ENCODE data around the gene DNAJB5.

DNAJB5 gene

DNA sequence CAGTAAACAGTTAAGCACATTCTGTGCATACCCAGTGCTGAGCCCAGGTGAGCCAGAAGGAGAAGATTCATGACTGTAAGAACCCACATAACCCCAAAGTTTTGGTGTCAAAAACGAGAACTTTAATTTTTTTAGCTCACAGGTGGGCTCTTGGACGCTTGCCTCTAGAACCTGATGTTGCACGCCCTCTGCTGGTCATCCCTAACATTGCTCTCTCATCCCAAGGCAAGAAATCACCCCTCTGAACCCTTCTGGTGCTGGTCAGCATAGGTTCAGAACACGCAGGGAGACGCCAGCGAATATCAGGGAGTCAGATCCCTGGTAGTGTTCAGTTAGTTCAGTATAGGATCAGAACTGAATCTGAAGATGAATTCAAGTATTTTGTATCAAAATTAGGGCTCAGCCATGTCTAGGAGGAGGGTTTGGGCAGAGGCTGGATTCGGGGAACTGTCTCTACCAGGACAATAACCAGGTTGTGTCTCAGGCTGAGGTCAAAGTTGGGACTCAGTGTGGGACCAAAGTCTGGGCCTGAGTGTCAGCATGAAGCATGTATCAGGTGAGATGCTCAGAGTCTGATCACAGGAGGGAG is 4.1 kb upstream of the DNAJB5 start:
- DNase-seq = no peak

DNA sequence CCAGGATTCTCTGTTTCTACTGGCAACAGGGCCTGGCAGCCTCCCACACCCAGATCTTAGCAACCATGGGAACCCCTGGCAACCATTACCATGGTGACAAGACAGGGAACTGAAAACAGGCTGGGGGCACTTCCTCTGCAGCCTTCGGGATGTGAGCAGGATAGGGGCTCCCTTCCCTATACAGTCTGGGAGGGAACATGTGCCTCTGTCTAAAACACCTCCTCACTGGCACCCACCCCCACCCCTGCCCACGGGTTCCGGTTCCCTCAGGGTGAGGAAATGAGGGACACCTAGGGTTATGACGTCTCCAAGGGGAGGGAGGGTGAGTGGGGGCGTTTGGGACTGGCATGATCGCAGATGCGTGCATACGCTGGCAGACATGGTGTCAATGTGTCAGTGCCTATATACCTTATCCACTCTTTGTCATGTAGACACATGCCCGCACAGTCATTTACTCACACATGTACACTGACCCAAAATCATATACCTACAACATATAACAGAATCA is 3.0 kb upstream of the DNAJB5 start:
- no peak for DNase-seq

DNA sequence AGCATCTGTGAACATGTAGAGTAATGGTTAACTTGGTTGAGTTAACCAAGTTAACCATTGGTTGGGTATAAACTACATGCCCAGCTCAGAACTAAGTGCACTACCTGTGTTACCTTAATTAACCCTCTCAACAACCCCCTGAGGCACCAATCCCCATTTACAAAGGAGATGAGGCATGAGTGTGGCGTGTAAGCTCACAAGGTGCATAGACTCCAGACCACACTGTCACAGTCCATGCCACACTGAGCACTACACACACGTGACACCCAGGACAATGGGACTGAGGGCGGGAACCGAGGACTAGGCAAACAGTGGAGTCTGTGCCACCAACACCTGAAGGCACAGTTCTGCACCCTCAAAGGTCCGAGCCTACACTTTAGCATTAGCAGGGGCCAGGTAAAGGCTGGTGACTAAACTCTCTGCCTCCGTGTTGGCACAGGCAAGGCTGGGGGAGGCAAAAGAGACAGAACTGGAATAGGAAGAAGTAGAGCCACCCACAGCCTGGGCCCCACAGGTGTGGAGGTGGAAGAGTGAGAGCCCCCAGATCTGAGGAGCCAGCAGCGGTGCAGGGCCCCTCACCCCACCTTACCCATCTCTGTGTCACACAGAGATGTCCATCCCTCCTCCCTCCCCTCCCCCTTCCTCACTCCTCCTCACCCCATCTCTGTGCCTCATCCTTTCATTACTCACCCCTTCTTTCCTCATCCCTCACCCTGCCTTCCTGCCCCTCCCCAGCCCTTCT is 2.2 kb upstream of the DNAJB5 start:
- no peak for DNase-seq

DNA sequence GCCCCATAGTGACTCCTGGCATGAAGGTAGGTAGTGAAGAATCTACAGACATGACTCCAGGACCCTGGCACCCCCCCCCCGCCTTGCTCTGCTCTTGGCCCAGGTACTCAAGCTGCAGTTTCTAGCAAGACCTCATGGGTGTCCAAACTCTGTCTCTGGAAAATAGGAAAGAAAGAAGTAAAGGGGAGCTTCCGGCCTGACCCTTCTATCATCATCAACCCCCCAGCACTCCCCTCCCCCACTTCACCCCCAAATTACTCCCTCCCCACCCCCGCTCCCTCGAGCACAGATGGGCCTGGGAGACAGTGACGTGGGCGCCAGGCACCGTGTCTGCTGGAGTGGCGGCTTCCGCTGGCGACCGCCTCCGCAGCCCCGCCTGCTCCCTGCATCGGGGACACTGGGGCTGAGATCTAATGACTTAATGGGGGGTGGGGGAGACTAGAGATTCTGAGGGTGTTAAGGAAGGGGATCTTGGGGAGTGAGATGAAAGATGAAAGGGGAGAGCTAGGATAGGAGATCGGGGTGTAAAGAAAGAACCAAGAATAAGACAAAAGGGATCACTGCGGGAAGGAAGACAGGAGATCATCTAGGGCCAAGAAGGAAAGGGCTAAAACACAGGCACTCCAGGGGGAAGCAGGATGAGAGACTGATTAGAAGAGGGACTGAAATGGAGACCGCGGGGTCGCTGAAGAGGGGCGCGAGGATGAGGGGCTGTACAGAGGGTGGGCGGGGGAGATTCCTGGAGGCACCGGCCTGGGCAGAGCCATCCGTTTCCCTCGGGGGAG is 1.1 kb upstream of the DNAJB5 start:
- DNase-seq = no peak

DNA sequence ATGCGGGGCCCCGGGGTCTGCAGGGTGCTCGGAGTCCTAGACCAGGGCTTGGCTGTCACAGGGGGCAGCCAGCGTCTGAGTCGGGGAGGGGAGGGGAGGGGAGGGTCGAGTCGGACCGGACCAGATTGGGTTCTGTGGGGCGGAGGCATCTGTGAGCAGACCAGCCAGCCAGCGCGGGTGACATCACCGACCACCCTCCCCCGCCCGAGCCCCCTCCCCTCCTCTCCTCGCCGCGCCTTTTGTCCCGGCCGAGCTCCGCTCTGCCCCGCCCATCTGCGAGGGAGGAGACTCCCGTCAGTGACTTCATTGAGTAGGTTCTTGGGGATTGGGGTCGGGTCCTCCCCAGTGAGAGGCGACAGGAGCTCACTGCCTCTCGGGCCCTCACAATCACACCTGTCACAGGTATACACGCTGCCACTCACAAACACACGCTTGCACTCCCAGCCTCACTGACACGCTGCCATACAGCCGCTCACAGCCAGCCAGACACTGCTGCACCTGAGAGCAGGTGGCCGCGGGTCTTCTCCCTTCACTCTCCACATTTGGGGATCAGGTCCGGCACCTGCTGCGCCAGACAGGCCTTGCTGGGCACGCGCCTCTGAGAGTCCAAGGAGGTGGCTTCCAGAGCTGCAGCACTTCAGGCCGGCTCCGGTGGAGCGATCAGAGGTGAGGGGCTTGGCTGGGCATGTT is 546 bp downstream of the DNAJB5 start:
- no peak for DNase-seq

DNA sequence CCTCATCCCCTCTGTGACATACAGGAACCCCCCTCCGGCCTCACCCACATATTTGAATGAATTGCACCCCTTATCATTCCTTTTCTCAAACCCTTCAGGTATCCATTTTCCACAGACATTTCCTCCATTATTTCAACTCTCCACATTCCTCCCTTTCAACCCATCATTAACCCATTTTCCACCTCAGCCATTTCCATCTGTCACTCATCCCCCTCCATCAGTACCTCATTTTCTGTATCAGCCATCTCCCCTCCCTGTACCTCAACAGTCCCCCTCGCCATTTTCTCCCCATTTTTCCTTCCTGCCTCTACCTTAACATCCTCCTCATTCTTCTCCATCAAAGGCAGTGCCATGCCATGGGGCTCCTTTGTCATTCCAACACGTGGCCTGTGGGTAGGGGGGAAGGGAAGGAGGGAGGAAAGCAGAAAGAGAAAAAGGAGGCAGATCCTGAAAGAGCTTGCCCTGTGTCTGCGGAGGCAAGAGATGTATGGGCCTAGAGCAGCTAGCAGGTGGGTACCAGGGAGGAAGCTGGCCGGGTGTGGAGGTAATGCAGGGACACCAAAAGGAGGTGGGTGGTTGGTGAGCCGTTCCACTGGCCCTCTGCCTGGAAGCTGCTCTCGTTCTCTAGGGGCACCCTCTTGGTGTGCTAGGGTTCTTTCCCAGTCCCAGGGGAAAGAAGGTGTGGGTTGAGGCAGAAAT is 1.5 kb downstream of the DNAJB5 start:
- no peak for DNase-seq

DNA sequence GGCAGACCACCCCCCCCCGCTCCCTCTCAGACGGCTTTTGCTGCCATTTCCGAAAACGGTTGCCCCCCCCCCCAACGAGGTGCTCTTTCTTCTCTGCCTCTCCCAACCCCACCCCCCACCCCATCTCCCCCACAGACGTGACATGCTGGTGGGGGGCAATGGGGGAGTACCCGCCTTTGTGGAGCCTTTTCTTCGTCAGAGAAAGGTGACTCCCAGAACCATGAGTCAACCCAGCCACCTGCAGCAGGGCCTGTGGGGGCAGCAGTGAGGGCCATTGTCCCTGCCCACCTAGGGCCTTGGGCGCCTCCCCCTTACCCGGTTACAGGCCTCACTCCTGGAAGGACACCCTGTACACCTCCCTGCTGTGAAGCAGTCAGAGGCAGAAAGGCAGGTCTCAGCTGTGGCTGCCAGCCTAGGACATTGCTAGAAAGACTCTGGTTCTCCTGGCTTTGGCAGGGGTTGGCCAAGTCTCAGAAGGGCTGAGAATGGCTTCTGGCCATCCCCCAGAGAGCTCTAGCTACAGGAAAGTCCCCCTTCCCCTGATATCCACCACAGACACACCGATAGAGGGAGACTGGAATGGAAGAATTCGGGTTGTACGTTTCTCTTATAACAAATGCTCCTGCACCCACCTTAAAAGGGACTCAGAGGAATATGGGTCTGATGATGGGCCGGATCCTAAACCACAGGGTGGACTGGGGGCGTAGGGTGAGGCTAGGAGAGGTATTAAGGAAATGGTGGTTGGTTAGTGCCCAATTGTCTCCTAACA is 2.2 kb downstream of the DNAJB5 start:
- no peak for DNase-seq

- no peak for DNase-seq
Measured at GRCh38 chr9:34992376-34992951, 2.9 kb downstream of the DNAJB5 start.

GRCh38 chr9:34993502-34994259 is 4.1 kb downstream of the DNAJB5 start:
- no peak for DNase-seq

GRCh38 chr9:34994260-34994899 is 4.8 kb downstream of the DNAJB5 start:
- no peak for DNase-seq

DNA sequence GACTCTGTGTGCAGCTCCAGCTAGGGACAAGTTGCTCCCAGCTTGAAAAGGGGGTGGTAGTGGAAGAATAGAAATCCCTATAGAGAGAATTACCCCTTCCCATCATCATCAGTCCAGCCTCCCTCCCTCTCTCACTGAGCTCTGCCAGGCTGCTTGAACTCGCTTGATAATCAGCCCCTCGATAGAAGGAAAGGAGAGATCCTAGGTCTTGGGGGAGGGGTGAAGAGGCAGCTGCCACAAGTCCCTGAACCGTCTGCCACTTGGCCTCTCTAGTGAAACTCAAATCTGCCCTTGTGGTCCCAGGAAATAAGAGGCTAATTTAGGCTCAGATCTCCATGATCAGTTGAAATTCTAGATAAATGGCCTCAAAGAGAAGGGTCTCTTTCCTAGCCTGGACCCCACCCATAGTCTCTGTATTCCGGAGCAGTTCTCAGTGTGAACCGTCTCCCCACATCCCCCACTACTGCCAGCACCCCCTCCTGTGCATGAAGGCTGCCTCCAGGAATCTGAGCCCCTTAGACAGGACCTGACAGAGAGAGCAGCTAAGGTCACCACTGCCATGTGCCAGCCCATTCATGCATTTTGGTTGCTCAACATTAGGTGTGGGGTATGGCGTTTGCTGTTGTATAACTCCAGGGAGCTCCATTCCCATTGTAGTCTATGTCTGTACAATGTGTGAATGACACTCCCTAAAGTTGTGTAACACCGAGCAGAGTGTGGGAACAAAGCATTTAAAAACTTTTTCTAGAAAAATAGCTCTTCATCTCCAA is 5.5 kb downstream of the DNAJB5 start:
- no peak for DNase-seq

- no peak for DNase-seq
Measured at GRCh38 chr9:34995670-34996060, 6.1 kb downstream of the DNAJB5 start.

- no peak for DNase-seq
Measured at GRCh38 chr9:34996181-34996904, 6.8 kb downstream of the DNAJB5 start.

- no peak for DNase-seq
Measured at GRCh38 chr9:34996905-34997279, 7.3 kb downstream of the DNAJB5 start.

- DNase-seq = no peak
Measured at GRCh38 chr9:34997379-34997781, 7.8 kb downstream of the DNAJB5 start.

- no peak for DNase-seq
Measured at GRCh38 chr9:34998266-34998665, 8.7 kb downstream of the DNAJB5 start.

DNA sequence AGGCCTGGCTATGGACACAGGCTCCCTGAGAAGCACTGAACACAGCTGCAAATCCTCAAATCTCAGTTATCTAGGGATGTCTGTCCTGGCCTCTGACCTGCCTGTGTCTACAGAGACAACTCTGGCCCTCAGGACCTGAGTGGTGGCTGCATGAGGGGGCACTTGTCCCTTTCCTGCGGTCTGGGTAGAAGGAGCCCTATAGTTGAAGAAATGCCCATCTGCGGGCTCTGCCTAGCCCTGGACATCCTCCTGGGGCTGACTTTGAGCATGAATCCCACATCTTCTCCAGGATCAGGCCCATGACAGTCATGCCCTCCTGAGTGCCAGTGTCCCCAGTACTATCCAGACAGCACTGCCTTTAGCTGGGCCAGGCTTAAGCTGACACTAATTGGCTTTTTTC is 10.0 kb downstream of the DNAJB5 start:
- no peak for DNase-seq

DNA sequence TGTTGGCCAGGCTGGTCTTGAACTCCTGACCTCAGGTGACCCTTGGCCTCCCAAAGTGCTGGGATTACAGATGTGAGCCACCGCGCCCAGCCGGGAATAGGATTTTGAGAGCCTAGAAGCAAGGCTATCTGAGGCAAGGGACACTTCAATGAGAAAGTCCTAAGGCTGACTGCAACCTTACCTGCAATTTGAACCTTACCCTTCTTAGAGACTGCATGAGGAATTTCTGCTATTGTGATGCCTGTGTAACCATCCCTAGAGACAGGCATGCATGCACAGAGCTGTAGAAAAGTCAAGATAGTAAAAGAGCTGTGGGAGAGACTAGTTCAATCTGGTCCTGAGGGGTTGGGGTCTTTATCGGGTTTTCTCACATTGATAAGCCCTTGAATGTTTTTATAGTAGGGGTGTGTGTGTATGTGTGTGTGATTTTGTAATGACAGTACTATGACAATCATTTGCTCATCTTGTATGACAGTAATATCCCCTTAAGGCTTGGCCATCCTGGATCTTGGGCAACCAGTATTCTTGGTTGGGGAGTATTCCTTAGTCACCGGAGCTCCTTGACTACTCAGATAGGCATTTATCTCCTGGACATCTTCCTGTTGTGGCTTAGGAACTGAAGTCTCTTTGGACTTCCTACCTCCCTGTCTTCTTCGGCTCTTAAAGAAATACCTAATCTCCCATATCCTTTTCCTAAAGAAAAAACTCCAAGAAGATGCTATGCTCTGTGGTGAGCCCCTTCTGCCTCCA is 11.2 kb downstream of the DNAJB5 start:
- DNase-seq = no peak
